ENCODE measurements around the gene PAK6. TPM values are rescaled to one million over a fixed set of nuclear protein-coding genes. Genes with fewer than 3 reads are reported as not detected.

The PAK6 gene
- total RNA-seq, 1 experiment from 2014 or later, result 30.4 TPM

DNA sequence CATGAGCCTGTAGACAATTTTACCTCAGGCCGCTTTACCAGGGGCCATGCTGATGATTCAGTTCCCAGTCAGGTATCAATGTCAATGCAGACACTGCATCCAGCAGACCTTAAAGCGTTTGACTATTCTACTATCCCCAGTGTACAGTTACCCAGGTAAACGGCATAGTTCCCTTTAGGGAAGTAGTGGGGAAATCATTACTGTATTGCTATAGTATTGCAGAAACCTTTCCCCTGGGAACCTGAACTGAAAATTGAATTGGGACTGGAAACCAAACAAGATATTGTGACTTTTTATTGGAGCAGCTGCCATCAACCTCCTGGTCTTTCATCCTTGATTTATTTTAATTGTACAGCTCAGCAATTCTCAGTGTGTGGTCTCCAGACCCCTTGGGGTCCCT, 78.1 kb downstream of the PAK6 start:
- intact Hi-C loops (cut with micrococcal nuclease), result no loop called here

DNA sequence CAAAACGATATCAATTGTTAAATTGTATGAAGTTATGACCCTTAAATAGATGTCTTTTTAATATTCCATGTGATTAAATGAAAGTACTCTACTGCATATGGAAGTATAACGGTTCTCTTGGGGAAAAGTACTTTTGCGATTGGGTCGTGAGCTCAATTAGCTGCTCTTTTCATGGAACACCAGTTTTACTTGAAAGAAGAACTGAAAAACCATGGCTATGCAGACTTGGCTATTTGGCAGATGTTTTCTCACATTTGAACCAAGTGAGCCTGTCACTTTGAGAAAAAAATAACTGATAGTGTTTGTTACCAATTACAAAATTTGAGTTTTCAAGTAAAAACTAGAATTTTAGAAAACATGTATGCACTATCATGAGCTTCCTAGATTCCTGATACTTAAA, 78.7 kb downstream of the PAK6 start:
- no peaks in the 10 kb centered on the region for H3F3A ChIP-seq (ENCODE audit: low read length, unreplicated experiment)
- ATAC-seq, result no peak
- no peak overlapping the region for H3K27ac ChIP-seq (ENCODE audit: low read length)
- H3K9me3 ChIP-seq (ENCODE audit: low read length), result no peaks in the 10 kb centered on the region
- H3K27me3 ChIP-seq (ENCODE audit: low read length), result no peaks in the 10 kb centered on the region
- H3K4me3 ChIP-seq (ENCODE audit: low read length), result no peak overlapping the region
- H3K79me2 ChIP-seq (ENCODE audit: low read length), result no peaks in the 10 kb centered on the region
- ChIA-PET POLR2A (ENCODE audit: unreplicated experiment) (no interaction called here), CTCF (no interaction called here)
- TF ChIP-seq EZH2phosphoT487 (IDR thresholded peaks at IDR 0.05; ENCODE audit: borderline replicate concordance, low read length) (no peak), EZH2 (IDR thresholded peaks at IDR 0.05; ENCODE audit: low read length, unreplicated experiment) (no peak)
- TF ChIP-seq, protein P1, sequence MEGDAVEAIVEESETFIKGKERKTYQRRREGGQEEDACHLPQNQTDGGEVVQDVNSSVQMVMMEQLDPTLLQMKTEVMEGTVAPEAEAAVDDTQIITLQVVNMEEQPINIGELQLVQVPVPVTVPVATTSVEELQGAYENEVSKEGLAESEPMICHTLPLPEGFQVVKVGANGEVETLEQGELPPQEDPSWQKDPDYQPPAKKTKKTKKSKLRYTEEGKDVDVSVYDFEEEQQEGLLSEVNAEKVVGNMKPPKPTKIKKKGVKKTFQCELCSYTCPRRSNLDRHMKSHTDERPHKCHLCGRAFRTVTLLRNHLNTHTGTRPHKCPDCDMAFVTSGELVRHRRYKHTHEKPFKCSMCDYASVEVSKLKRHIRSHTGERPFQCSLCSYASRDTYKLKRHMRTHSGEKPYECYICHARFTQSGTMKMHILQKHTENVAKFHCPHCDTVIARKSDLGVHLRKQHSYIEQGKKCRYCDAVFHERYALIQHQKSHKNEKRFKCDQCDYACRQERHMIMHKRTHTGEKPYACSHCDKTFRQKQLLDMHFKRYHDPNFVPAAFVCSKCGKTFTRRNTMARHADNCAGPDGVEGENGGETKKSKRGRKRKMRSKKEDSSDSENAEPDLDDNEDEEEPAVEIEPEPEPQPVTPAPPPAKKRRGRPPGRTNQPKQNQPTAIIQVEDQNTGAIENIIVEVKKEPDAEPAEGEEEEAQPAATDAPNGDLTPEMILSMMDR (conservative IDR thresholded peaks at IDR 0.05; ENCODE audit: low read depth, low read length), result no peak
- no peaks in the 10 kb centered on the region for H3K9me2 ChIP-seq (replicated peaks; ENCODE audit: low read length)
- H3K9ac ChIP-seq (ENCODE audit: low read length), result no peak overlapping the region
- intact Hi-C loops (cut with micrococcal nuclease), result no loop called here
- no peaks in the 10 kb centered on the region for H3K36me3 ChIP-seq (ENCODE audit: low read depth, low read length)
- no TSS peak for BruUV-seq (replicated peaks)
- H3K4me1 ChIP-seq (ENCODE audit: insufficient read depth, low read length), result peaks cover 7% of the 10 kb centered on the region; the same call in 1 of the 2 replicates
- no peak overlapping the region for H3K4me2 ChIP-seq (ENCODE audit: low read length)
- H2AFZ ChIP-seq (ENCODE audit: low read length), result no peak overlapping the region
- H4K20me1 ChIP-seq (ENCODE audit: low read length), result no peaks in the 10 kb centered on the region
- DNase-seq, result no peak

More for the DNA sequence above, 78.1 kb downstream of the PAK6 start:
- no peaks in the 10 kb centered on the region for H4K20me1 ChIP-seq (ENCODE audit: low read length)
- CTCF ChIA-PET, result no interaction called here
- no peak for ATAC-seq
- no TSS peak for BruUV-seq (replicated peaks)
- H3K4me3 ChIP-seq (ENCODE audit: low read length), result no peak overlapping the region
- no peak for TF ChIP-seq EZH2phosphoT487 (IDR thresholded peaks at IDR 0.05; ENCODE audit: borderline replicate concordance, low read length)
- TF ChIP-seq, protein P1 (conservative IDR thresholded peaks at IDR 0.05; ENCODE audit: low read depth, low read length), result no peak
- TF ChIP-seq EZH2 (IDR thresholded peaks at IDR 0.05; ENCODE audit: low read length, unreplicated experiment), result no peak
- DNase-seq, result no peak
- no peaks in the 10 kb centered on the region for H3K36me3 ChIP-seq (ENCODE audit: low read depth, low read length)
- H3F3A ChIP-seq (ENCODE audit: low read length, unreplicated experiment), result no peaks in the 10 kb centered on the region
- no peak overlapping the region for H3K27ac ChIP-seq (ENCODE audit: low read length)
- POLR2A ChIA-PET (ENCODE audit: unreplicated experiment), result no interaction called here
- no peaks in the 10 kb centered on the region for H3K79me2 ChIP-seq (ENCODE audit: low read length)
- no peak overlapping the region for H3K4me2 ChIP-seq (ENCODE audit: low read length)
- peaks cover 7% of the 10 kb centered on the region; the same call in 1 of the 2 replicates for H3K4me1 ChIP-seq (ENCODE audit: insufficient read depth, low read length)
- H3K27me3 ChIP-seq (ENCODE audit: low read length), result no peaks in the 10 kb centered on the region
- H3K9ac ChIP-seq (ENCODE audit: low read length), result no peak overlapping the region
- H3K9me2 ChIP-seq (replicated peaks; ENCODE audit: low read length), result no peaks in the 10 kb centered on the region
- no peak overlapping the region for H2AFZ ChIP-seq (ENCODE audit: low read length)
- no peaks in the 10 kb centered on the region for H3K9me3 ChIP-seq (ENCODE audit: low read length)

DNA sequence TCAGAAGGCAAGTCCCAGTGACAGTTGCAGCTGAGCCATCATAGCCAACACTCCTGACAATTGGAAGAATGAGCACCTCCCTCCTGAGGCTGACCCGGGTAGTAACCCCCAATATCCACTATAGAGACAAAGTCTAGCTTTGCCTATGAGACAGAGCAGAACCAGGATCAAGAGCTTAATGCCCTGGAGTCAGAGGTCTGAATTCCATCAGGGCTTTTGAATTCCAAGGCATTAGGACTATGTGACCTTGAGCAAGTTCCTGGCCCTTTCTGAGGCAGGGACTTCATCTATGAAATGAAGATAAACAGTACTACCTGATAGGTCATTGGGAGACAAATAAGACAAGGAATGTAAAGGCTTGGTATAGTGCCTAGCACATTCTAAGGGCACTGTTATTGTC, 81.5 kb downstream of the PAK6 start:
- Histone ChIP-seq H3K4me2 (ENCODE audit: low read length) (no peak overlapping the region), H3K9ac (ENCODE audit: low read length) (no peak overlapping the region), H3K4me1 (ENCODE audit: insufficient read depth, low read length) (peaks cover 7% of the 10 kb centered on the region), H2AFZ (ENCODE audit: low read length) (no peak overlapping the region), H3K9me3 (ENCODE audit: low read length) (no peaks in the 10 kb centered on the region), H3F3A (ENCODE audit: low read length, unreplicated experiment) (no peaks in the 10 kb centered on the region), H3K9me2 (replicated peaks; ENCODE audit: low read length) (no peaks in the 10 kb centered on the region), H4K20me1 (ENCODE audit: low read length) (peaks cover 6% of the 10 kb centered on the region; the same call in 1 of the 2 replicates), H3K4me3 (ENCODE audit: low read length) (no peak overlapping the region), H3K36me3 (ENCODE audit: low read depth, low read length) (no peaks in the 10 kb centered on the region), H3K27me3 (ENCODE audit: low read length) (no peaks in the 10 kb centered on the region), H3K27ac (ENCODE audit: low read length) (no peak overlapping the region), H3K79me2 (ENCODE audit: low read length) (peaks cover 12% of the 10 kb centered on the region)
- ChIA-PET CTCF (interaction anchor here (0.5 to 0.6 kb wide), 2 partner anchors 56 to 103 kb away, joined by 3 read pairs; no protein-coding TSS in a partner anchor), POLR2A (ENCODE audit: unreplicated experiment) (no interaction called here)
- ATAC-seq, result no peak
- no TSS peak for BruUV-seq (replicated peaks)
- no peak for TF ChIP-seq EZH2 (IDR thresholded peaks at IDR 0.05; ENCODE audit: low read length, unreplicated experiment)
- no peak for TF ChIP-seq EZH2phosphoT487 (IDR thresholded peaks at IDR 0.05; ENCODE audit: borderline replicate concordance, low read length)
- TF ChIP-seq, protein P1 (conservative IDR thresholded peaks at IDR 0.05; ENCODE audit: low read depth, low read length), result no peak
- intact Hi-C loops (cut with micrococcal nuclease), result no loop called here
- no peak for DNase-seq
